K562 (cell line): ENCODE data around the gene NRIP2. TPM values are rescaled to one million over a fixed set of nuclear protein-coding genes. Genes with fewer than 3 reads are reported as not detected.

Experiments
- NONO ChIP-seq, 2 experiments: fragments of 200-400 bp in 1 of 2; fragments of 450-650 bp in 1 of 2; formaldehyde crosslinking in 1 of 2; IDR thresholded peaks; 2 replicates each; pipeline ENCODE4 v1.6.1; 2017; ENCODE audit warnings: low read depth in 2 of 2, mild to moderate bottlenecking in 2 of 2, moderate library complexity in 2 of 2, low read length in 1 of 2
- RAD21 ChIP-seq, 2 experiments: fragments of 250-450 bp in 1 of 2; fragments of 450-650 bp in 1 of 2; sonication (Bioruptor Pico) in 1 of 2; formaldehyde crosslinking in 1 of 2; IDR thresholded peaks in 1 of 2; conservative IDR thresholded peaks in 1 of 2; 2 replicates each; pipeline versions ENCODE4 v1.4.0 to v1.8.0; 2020 to 2022; ENCODE audit warnings: mild to moderate bottlenecking in 2 of 2, moderate library complexity in 1 of 2
- RBFOX2 ChIP-seq: fragments of 200-400 bp; formaldehyde crosslinking; IDR thresholded peaks from 2 replicates; pipeline ENCODE4 v1.6.1; 2017; ENCODE audit warnings: low read depth, mild to moderate bottlenecking, low read length, moderate library complexity
- TARDBP ChIP-seq: fragments of 450-650 bp; IDR thresholded peaks from 2 replicates; pipeline ENCODE4 v1.6.1; 2016
- ZNF717 ChIP-seq: fragments of 250-450 bp; sonication (Bioruptor Pico); IDR thresholded peaks from 2 replicates; pipeline ENCODE4 v1.5.0; 2021
- polyA plus RNA-seq, 8 experiments: library from polyadenylated mRNA; depleted of rRNA in 4 of 8; stranded (reverse) in 5 of 8; unstranded in 3 of 8; fragments of >200 nt; fragmentation: Nextera tagmentation in 2 of 8; fragmentation: Illumina TruSeq in 1 of 8; extraction: Ambion mirVana in 2 of 8; extraction: Trizol in 1 of 8; gene quantifications; 2 replicates each; pipeline versions ENCODE4 v1.2.1 to v1.2.3, GENCODE V29; 2011 to 2014; ENCODE audit warnings: inconsistent platforms in 1 of 8, missing spikeins in 1 of 8
- total RNA-seq, 7 experiments: library from RNA; depleted of rRNA in 6 of 7; stranded (reverse); fragments of >200 nt in 6 of 7; fragmentation: Illumina TruSeq in 2 of 7; extraction: Trizol in 2 of 7; gene quantifications; 2 replicates each; pipeline versions ENCODE4 v1.2.1 to v1.2.3, GENCODE V29; 2011 to 2021; ENCODE audit warnings: low replicate concordance in 1 of 7
- TF ChIP-seq, protein P1 (sequence below), 2 experiments: fragments of 450-650 bp in 1 of 2; sonication (generic) in 1 of 2; formaldehyde crosslinking in 1 of 2; IDR thresholded peaks; 2 replicates each; pipeline versions ENCODE4 v1.7.1 to v1.9.0; 2016 to 2022; ENCODE audit warnings: inconsistent platforms in 1 of 2, mild to moderate bottlenecking in 1 of 2, missing genetic modification reagents in 1 of 2
- TF ChIP-seq, protein P2 (sequence below): sonication (generic); formaldehyde crosslinking; IDR thresholded peaks from 2 replicates; pipeline ENCODE4 v1.8.1; 2023; ENCODE audit warnings: mild to moderate bottlenecking, missing genetic modification reagents
- TF ChIP-seq, protein P3 (sequence below), 2 experiments: fragments of 450-650 bp in 1 of 2; sonication (generic) in 1 of 2; formaldehyde crosslinking in 1 of 2; IDR thresholded peaks in 1 of 2; conservative IDR thresholded peaks in 1 of 2; 2 replicates each; pipeline versions ENCODE4 v1.6.1 to v1.8.1; 2016 to 2023; ENCODE audit warnings: mild to moderate bottlenecking in 2 of 2, moderate library complexity in 2 of 2, inconsistent platforms in 1 of 2, missing genetic modification reagents in 1 of 2

The NRIP2 gene
- total and polyA plus RNA-seq, 9 of the 15 experiments (the other 6 are each of a cell fraction or from before 2014, with no cell fraction given) = 0.07 to 0.10 TPM; not detected in 7

DNA sequence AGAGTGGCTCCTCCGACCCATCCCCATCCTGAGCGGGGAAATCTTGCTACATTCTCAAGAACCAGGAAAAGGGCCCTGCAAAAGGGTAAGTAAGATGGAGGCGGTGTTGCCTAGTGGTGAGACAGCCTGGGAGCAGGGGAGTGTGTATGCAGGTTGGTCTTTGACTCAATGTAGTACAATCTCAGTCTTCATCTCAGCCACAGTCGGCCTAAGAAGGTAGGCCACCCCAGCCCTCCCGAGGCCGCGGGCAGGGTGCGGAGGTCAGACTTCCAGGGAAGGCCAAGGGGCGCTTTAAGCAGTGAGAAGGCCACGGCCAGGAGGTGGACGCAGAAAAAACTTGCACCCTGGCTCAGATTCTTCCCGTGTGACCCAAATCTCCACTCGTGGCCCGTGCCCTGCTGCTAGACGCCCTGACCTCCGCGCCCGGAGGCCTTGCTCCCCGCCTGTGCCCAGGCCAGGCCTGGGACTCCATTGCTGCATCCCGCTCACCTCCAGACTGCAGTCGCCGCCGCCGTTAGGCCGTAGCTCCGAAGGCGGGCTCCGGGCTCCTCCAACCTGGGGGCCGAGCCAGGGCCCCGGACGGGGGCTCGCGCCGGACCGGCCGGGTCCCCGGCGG lies 41.7 kb upstream of the NRIP2 start (continued):
- TF ChIP-seq, protein P1, sequence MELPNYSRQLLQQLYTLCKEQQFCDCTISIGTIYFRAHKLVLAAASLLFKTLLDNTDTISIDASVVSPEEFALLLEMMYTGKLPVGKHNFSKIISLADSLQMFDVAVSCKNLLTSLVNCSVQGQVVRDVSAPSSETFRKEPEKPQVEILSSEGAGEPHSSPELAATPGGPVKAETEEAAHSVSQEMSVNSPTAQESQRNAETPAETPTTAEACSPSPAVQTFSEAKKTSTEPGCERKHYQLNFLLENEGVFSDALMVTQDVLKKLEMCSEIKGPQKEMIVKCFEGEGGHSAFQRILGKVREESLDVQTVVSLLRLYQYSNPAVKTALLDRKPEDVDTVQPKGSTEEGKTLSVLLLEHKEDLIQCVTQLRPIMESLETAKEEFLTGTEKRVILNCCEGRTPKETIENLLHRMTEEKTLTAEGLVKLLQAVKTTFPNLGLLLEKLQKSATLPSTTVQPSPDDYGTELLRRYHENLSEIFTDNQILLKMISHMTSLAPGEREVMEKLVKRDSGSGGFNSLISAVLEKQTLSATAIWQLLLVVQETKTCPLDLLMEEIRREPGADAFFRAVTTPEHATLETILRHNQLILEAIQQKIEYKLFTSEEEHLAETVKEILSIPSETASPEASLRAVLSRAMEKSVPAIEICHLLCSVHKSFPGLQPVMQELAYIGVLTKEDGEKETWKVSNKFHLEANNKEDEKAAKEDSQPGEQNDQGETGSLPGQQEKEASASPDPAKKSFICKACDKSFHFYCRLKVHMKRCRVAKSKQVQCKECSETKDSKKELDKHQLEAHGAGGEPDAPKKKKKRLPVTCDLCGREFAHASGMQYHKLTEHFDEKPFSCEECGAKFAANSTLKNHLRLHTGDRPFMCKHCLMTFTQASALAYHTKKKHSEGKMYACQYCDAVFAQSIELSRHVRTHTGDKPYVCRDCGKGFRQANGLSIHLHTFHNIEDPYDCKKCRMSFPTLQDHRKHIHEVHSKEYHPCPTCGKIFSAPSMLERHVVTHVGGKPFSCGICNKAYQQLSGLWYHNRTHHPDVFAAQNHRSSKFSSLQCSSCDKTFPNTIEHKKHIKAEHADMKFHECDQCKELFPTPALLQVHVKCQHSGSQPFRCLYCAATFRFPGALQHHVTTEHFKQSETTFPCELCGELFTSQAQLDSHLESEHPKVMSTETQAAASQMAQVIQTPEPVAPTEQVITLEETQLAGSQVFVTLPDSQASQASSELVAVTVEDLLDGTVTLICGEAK (IDR thresholded peaks at IDR 0.05) = no peak
- TF ChIP-seq, protein P1 (CRISPR knock-in tag; IDR thresholded peaks at IDR 0.05) = no peak
- TF ChIP-seq NONO (IDR thresholded peaks at IDR 0.05; ENCODE audit: low read depth in 2 of 2, low read length in 1 of 2) (0 out of 4 replicates have a peak, but pooled peaks of 1 of the 2 experiments have one; percentile 8), TARDBP (no peak), ZNF717 (CRISPR knock-in tag) (0 out of 2 replicates have a peak, but pooled peaks have one; percentile 15), RBFOX2 (peak; percentile 79), RAD21 (CRISPR knock-in tag; conservative IDR thresholded peaks at IDR 0.05 in 1 of 2, IDR thresholded peaks at IDR 0.05 in 1 of 2) (no peak)
- TF ChIP-seq, protein P2, sequence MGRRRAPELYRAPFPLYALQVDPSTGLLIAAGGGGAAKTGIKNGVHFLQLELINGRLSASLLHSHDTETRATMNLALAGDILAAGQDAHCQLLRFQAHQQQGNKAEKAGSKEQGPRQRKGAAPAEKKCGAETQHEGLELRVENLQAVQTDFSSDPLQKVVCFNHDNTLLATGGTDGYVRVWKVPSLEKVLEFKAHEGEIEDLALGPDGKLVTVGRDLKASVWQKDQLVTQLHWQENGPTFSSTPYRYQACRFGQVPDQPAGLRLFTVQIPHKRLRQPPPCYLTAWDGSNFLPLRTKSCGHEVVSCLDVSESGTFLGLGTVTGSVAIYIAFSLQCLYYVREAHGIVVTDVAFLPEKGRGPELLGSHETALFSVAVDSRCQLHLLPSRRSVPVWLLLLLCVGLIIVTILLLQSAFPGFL = no peak
- TF ChIP-seq, protein P3, sequence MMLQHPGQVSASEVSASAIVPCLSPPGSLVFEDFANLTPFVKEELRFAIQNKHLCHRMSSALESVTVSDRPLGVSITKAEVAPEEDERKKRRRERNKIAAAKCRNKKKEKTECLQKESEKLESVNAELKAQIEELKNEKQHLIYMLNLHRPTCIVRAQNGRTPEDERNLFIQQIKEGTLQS (IDR thresholded peaks at IDR 0.05) = no peak
- TF ChIP-seq, protein P3 (CRISPR knock-in tag; conservative IDR thresholded peaks at IDR 0.05) = no peak
